D721Med (cell line): ENCODE measurements around the gene KIF1A.
"Not testable (repeated sequence)": the region's sequence is repeated elsewhere in the genome, so short reads cannot be mapped to it uniquely, and the experiment has no call there.

Source experiments
- DNase-seq: peaks from one replicate; pipeline ENCODE4 v3.0.0; 2011; ENCODE audit warnings: low spot score; ENCODE audit not compliant: insufficient read length
- FAIRE-seq: peaks from 2 replicates; lab custom pipeline; 2011; peaks lifted over from hg19 to GRCh38; lab: Jason Lieb, UNC
- TF ChIP-seq, protein P1 (sequence below): IDR thresholded peaks from 2 replicates; pipeline ENCODE4 v1.5.1; 2012; ENCODE audit warnings: mild to moderate bottlenecking, control low read depth; ENCODE audit not compliant: insufficient read depth; ENCODE audit errors: missing control alignments

Gene KIF1A

DNA sequence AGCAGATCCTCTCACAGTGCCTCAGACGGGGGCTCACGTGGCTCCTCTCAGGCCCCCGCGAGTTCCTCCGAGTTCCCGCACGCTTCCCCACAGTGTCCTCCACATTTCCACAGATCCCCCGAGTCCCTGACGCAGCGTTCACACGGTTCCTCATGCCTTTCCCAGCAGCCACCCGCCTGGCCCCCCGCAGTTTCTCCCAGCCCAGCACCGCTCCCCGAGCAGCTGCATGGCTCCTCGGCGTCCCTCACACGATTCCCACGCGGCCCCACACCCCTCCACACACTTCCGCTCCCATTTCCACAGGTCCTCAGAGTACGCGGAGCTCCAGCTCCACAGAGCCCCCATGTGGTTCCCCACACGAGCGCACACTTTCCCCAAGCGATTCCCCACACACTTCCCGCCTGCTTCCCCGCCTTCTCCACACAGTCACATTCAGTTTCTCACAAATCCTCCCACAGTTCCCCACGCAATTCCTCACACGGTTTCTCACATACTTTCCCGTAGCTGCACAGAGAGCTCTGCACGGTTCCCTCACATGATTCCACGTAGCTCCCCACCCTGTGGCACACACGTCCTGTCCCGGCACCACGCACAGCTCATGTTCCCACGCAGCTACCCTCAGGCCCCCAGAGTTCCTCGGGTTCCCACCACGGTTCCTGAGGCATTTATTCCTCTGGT is 39.9 kb downstream of the KIF1A start:
- TF ChIP-seq, protein P1, sequence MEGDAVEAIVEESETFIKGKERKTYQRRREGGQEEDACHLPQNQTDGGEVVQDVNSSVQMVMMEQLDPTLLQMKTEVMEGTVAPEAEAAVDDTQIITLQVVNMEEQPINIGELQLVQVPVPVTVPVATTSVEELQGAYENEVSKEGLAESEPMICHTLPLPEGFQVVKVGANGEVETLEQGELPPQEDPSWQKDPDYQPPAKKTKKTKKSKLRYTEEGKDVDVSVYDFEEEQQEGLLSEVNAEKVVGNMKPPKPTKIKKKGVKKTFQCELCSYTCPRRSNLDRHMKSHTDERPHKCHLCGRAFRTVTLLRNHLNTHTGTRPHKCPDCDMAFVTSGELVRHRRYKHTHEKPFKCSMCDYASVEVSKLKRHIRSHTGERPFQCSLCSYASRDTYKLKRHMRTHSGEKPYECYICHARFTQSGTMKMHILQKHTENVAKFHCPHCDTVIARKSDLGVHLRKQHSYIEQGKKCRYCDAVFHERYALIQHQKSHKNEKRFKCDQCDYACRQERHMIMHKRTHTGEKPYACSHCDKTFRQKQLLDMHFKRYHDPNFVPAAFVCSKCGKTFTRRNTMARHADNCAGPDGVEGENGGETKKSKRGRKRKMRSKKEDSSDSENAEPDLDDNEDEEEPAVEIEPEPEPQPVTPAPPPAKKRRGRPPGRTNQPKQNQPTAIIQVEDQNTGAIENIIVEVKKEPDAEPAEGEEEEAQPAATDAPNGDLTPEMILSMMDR, result no peak
- no peak for FAIRE-seq
- no peak for DNase-seq

DNA sequence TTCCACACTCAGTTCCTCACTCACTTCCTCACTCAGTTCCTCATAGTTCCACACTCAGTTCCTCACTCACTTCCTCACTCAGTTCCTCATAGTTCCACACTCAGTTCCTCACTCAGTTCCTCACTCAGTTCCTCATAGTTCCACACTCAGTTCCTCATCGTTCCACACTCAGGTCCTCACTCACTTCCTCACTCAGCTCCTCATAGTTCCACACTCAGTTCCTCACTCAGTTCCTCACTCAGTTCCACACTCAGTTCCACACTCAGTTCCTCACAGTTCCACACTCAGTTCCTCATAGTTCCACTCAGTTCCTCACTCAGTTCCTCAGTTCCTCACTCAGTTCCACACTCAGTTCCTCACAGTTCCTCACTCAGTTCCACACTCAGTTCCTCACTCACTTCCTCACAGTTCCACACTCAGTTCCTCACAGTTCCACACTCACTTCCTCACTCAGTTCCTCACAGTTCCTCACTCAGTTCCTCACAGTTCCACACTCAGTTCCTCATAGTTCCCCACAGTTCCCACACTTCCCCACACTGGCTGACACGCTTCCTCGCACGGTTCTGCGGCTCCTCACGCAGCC is 40.7 kb downstream of the KIF1A start:
- FAIRE-seq, DNase-seq: not testable (repeated sequence)

DNA sequence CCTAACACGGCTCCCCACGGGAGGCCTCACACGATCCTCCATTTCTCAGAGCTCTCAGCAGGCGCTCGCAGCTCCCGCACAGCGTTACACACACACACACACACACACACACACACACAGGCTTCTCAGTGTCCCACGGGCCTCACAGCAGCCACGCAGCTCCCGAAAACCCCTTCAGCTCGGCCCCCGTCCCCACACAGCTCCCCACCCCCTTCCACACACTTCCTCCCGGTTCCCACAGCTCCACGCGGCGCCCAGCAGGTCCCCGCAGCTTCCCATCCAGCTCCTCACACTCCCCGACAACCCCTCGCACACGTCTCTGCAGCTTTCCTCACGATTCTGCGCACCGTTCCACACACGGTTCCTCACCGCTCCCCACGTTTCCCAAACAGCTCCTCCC is 41.6 kb downstream of the KIF1A start:
- no peak for FAIRE-seq

DNA sequence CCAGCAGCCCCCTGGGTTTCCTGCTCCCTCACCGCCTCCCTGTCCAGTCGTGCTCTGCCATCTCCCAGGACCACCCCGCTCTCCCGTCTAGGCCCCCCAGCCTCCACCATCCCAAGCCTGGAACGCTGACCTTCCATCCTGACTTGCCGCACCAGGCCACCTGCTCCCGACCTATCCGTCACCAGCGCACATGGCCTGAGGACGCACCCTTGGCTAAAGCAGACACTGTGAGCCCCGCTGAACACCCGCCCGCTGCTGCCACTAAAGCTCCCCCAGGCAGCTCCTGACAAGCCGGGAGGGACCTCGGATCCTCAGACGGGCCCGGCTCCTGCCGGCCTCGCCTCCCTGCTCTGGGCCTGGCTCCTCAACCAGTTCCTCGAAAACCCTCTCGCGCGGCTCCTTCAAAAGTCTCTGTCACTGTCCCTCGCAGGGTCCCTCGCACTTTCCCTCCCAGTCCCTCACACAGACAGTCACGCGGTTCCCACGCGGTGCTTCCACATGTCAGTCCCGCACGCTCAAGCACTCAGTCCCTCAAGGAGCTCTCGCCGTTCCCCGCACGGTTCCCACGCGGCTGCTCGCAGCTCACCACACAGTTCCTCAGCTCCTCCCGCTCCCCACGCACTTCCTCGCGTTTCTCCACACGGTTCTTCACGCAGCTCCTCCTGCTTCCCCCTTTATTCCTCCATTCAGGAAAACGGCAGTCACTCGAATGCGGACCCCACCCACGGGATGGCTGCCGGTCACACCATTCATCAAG is 42.4 kb downstream of the KIF1A start:
- DNase-seq (no peak), FAIRE-seq (no peak)
- TF ChIP-seq, protein P1, result no peak

More for the DNA sequence above, 41.6 kb downstream of the KIF1A start:
- TF ChIP-seq, protein P1, result no peak
- DNase-seq, result no peak

DNA sequence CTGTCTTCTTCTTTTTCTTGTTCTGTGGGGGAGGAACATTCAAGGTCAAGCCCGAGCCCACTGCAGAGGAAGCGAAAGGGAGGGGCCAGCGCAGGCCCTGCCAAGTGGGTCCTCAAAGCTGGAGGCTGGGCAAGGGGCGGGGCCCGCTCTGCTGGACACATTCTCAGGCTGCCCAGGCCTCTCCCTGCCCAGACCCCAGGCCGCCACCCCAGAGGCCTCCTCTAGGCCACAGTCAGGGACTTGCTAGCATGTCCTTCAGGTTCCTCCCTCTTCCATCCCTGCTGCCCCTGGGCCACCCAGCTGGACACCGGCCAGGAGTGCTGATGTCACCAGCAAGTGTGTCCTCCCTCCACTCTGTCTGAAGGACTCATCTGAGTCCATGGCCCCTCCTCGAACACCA is 44.1 kb downstream of the KIF1A start:
- no peak for FAIRE-seq
- no peak for DNase-seq
- TF ChIP-seq, protein P1, result no peak

DNA sequence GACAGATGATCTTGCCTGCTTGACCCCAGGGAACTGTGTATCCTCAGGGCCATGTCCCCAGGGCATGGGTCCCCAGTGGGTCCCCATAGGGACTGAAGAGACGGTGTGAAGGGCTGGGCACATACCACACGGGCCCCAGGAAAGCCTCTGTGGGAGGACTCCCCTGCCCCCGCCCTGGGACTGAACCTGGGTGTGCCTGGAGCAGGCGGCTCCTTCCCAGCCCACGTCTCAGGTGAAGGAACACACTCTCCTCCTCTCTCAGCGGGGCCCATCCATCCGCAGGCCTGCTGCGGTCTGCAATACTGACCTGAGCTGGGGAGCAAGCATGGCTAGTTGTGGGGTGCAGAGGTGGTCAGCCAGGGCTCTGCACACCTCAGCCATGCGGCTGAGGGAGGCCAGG is 45.2 kb downstream of the KIF1A start:
- DNase-seq (no peak), FAIRE-seq (no peak)
- TF ChIP-seq, protein P1, result no peak

DNA sequence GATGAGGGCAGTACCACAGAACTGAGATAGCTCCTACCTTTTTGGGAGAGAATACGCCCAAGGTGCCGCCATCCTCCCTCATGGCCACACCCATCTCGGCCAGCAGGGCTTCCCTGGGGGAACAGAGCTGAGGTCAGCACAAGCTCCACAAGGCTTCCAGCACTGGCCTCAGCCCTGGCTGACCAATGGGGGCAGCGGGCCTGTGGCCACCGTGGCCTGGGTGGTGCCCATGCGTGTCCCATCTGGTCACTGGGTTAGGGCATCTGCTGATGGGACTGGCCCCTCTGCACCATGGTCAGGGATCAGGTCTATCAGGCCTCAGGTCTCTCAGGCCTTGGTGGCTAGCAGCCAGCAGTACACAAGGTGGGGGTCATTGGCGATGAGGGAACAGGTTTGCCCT is 50.9 kb downstream of the KIF1A start:
- no peak for DNase-seq
- no peak for FAIRE-seq
- TF ChIP-seq, protein P1, result no peak
